ENCODE measurements around the gene NYNRIN.

Gene NYNRIN

GRCh38 chr14:24392325-24393091 is 6.3 kb upstream of the NYNRIN start:
- DNase-seq (ENCODE audit: low read depth) = no peak

GRCh38 chr14:24394275-24394674 is 4.5 kb upstream of the NYNRIN start:
- DNase-seq (ENCODE audit: low read depth) = no peak

GRCh38 chr14:24395609-24396582 is 2.9 kb upstream of the NYNRIN start:
- DNase-seq (ENCODE audit: low read depth) = no peak

GRCh38 chr14:24397639-24398292 is 1.0 kb upstream of the NYNRIN start:
- DNase-seq (ENCODE audit: low read depth) = no peak

GRCh38 chr14:24398293-24398652 is 530 bp upstream of the NYNRIN start:
- DNase-seq (ENCODE audit: low read depth) = no peak

- DNase-seq (ENCODE audit: low read depth) = no peak
Observed at GRCh38 chr14:24399447-24399822, 632 bp downstream of the NYNRIN start.

- DNase-seq (ENCODE audit: low read depth) = no peak
Observed at GRCh38 chr14:24399999-24400718, 1.4 kb downstream of the NYNRIN start.

- DNase-seq (ENCODE audit: low read depth) = no peak
Observed at GRCh38 chr14:24401810-24402702, 3.3 kb downstream of the NYNRIN start.

GRCh38 chr14:24403294-24403998 is 4.6 kb downstream of the NYNRIN start:
- no peak for DNase-seq (ENCODE audit: low read depth)

- DNase-seq (ENCODE audit: low read depth) = no peak
Observed at GRCh38 chr14:24404814-24405213, 6.0 kb downstream of the NYNRIN start.

GRCh38 chr14:24406416-24406815 is 7.6 kb downstream of the NYNRIN start:
- no peak for DNase-seq (ENCODE audit: low read depth)

GRCh38 chr14:24407608-24408325 is 9.0 kb downstream of the NYNRIN start:
- no peak for DNase-seq (ENCODE audit: low read depth)

- DNase-seq (ENCODE audit: low read depth) = peak; percentile 75
Observed at GRCh38 chr14:24408764-24409163, 10.0 kb downstream of the NYNRIN start.

GRCh38 chr14:24409192-24409591 is 10.4 kb downstream of the NYNRIN start:
- DNase-seq (ENCODE audit: low read depth) = no peak

GRCh38 chr14:24409956-24410355 is 11.2 kb downstream of the NYNRIN start:
- no peak for DNase-seq (ENCODE audit: low read depth)

- DNase-seq (ENCODE audit: low read depth) = peak; percentile 52
Observed at GRCh38 chr14:24411443-24412389, 12.9 kb downstream of the NYNRIN start.

- no peak for DNase-seq (ENCODE audit: low read depth)
Observed at GRCh38 chr14:24414077-24414476, 15.3 kb downstream of the NYNRIN start.

GRCh38 chr14:24414732-24415420 is 16.1 kb downstream of the NYNRIN start:
- DNase-seq (ENCODE audit: low read depth) = no peak
